ENCODE data around the gene ODC1. TPM values are rescaled to one million over a fixed set of nuclear protein-coding genes. Genes with fewer than 3 reads are reported as not detected.

Gene ODC1
- polyA plus RNA-seq, 1 donor (not counting 4 experiments of a cell fraction or from before 2014, with no cell fraction given) = 637 TPM

DNA sequence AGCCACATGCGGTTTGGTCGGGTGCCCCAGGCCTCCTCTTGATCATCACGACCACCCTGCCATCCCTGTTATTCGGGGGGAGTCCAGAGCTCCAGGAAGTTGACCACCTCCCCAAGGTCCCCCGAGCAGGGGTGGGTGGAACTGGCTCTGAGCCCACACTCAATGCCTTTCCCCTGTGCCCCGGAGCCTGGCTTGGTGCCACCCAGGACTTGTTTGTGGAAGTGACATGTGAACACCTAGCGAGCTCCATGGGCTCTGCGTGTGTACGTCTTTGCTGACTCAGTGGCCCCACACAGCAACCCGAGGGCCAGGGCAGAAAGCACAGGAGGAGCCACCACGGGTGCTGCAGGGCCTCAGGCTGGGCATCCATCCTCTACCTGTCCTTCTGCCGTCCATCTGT, 32.5 kb downstream of the ODC1 start:
- no peaks in the 10 kb centered on the region for H3K9me3 ChIP-seq (ENCODE audit: control insufficient read depth, low read depth, low read length)
- no peaks in the 10 kb centered on the region for H3K27me3 ChIP-seq (ENCODE audit: control insufficient read depth, extremely low read depth, insufficient read depth, low read length)
- H3K27ac ChIP-seq (ENCODE audit: control insufficient read depth, insufficient read depth, low read length) = no peak overlapping the region
- peaks cover 2% of the 10 kb centered on the region for H4K20me1 ChIP-seq (ENCODE audit: control insufficient read depth, extremely low read depth, insufficient read depth, low read length)
- dilution Hi-C loops (cut with MboI; ENCODE audit: extremely low pct_ligation_motif_present, low sequenced_read_pairs) = no loop called here
- no peak overlapping the region for H3K4me2 ChIP-seq (ENCODE audit: control insufficient read depth, extremely low read depth, insufficient read depth, low read depth, low read length)
- peaks cover 27% of the 10 kb centered on the region for H3K4me1 ChIP-seq (ENCODE audit: control insufficient read depth, extremely low read depth, insufficient read depth, low read length)
- DNase-seq (ENCODE audit: low read depth, low spot score) (no peak), FAIRE-seq (no peak)
- H3K36me3 ChIP-seq (ENCODE audit: control insufficient read depth in 2 of 2, extremely low read depth in 1 of 2, insufficient read depth in 2 of 2, low read length in 2 of 2) = peaks cover under 1 to 10% of the 10 kb centered on the region in 2 experiments
- H3K9me1 ChIP-seq (ENCODE audit: control insufficient read depth, extremely low read depth, insufficient read depth, low read length) = peaks cover 4% of the 10 kb centered on the region
- TF ChIP-seq, protein P1, sequence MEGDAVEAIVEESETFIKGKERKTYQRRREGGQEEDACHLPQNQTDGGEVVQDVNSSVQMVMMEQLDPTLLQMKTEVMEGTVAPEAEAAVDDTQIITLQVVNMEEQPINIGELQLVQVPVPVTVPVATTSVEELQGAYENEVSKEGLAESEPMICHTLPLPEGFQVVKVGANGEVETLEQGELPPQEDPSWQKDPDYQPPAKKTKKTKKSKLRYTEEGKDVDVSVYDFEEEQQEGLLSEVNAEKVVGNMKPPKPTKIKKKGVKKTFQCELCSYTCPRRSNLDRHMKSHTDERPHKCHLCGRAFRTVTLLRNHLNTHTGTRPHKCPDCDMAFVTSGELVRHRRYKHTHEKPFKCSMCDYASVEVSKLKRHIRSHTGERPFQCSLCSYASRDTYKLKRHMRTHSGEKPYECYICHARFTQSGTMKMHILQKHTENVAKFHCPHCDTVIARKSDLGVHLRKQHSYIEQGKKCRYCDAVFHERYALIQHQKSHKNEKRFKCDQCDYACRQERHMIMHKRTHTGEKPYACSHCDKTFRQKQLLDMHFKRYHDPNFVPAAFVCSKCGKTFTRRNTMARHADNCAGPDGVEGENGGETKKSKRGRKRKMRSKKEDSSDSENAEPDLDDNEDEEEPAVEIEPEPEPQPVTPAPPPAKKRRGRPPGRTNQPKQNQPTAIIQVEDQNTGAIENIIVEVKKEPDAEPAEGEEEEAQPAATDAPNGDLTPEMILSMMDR (optimal IDR thresholded peaks at IDR 0.05 in 1 of 3, IDR thresholded peaks at IDR 0.05 in 1 of 3, conservative IDR thresholded peaks at IDR 0.05 in 1 of 3; ENCODE audit: extremely low read depth in 1 of 3, insufficient read depth in 2 of 3, low read length in 3 of 3) = no peak
- H3K4me3 ChIP-seq (ENCODE audit: control insufficient read depth in 2 of 3, extremely low read depth in 1 of 3, insufficient read depth in 2 of 3, low read depth in 1 of 3, low read length in 3 of 3) = no peak overlapping the region
- no peak overlapping the region for H3K9ac ChIP-seq (ENCODE audit: control insufficient read depth, extremely low read depth, insufficient read depth, low read length)
- no peaks in the 10 kb centered on the region for H3K79me2 ChIP-seq (ENCODE audit: control insufficient read depth, insufficient read depth, low read length)
- no peak overlapping the region for H2AFZ ChIP-seq (ENCODE audit: control insufficient read depth, low read length)

GRCh38 chr2:10415048-10415447, 33.1 kb downstream of the ODC1 start:
- no peak for FAIRE-seq
- dilution Hi-C loops (cut with MboI; ENCODE audit: extremely low pct_ligation_motif_present, low sequenced_read_pairs) = no loop called here
- no peaks in the 10 kb centered on the region for H3K27me3 ChIP-seq (ENCODE audit: control insufficient read depth, extremely low read depth, insufficient read depth, low read length)

More at GRCh38 chr2:10415048-10415447, 33.1 kb downstream of the ODC1 start:
- H4K20me1 ChIP-seq (ENCODE audit: control insufficient read depth, extremely low read depth, insufficient read depth, low read length) = peaks cover 2% of the 10 kb centered on the region
- H3K4me3 ChIP-seq (ENCODE audit: control insufficient read depth in 2 of 3, extremely low read depth in 1 of 3, insufficient read depth in 2 of 3, low read depth in 1 of 3, low read length in 3 of 3) = no peak overlapping the region
- peaks cover 2 to 10% of the 10 kb centered on the region in 2 experiments for H3K36me3 ChIP-seq (ENCODE audit: control insufficient read depth in 2 of 2, extremely low read depth in 1 of 2, insufficient read depth in 2 of 2, low read length in 2 of 2)
- H2AFZ ChIP-seq (ENCODE audit: control insufficient read depth, low read length) = no peak overlapping the region
- H3K4me1 ChIP-seq (ENCODE audit: control insufficient read depth, extremely low read depth, insufficient read depth, low read length) = peaks cover 27% of the 10 kb centered on the region
- peaks cover 4% of the 10 kb centered on the region for H3K9me1 ChIP-seq (ENCODE audit: control insufficient read depth, extremely low read depth, insufficient read depth, low read length)
- H3K79me2 ChIP-seq (ENCODE audit: control insufficient read depth, insufficient read depth, low read length) = no peaks in the 10 kb centered on the region
- H3K9me3 ChIP-seq (ENCODE audit: control insufficient read depth, low read depth, low read length) = no peaks in the 10 kb centered on the region
- H3K9ac ChIP-seq (ENCODE audit: control insufficient read depth, extremely low read depth, insufficient read depth, low read length) = no peak overlapping the region
- no peak for DNase-seq (ENCODE audit: low read depth, low spot score)
- H3K4me2 ChIP-seq (ENCODE audit: control insufficient read depth, extremely low read depth, insufficient read depth, low read depth, low read length) = no peak overlapping the region
- TF ChIP-seq, protein P1 (optimal IDR thresholded peaks at IDR 0.05 in 1 of 3, IDR thresholded peaks at IDR 0.05 in 1 of 3, conservative IDR thresholded peaks at IDR 0.05 in 1 of 3; ENCODE audit: extremely low read depth in 1 of 3, insufficient read depth in 2 of 3, low read length in 3 of 3) = no peak
- TF ChIP-seq EZH2 (IDR thresholded peaks at IDR 0.05; ENCODE audit: low read length) = no peak
- no peak overlapping the region for H3K27ac ChIP-seq (ENCODE audit: control insufficient read depth, insufficient read depth, low read length)
